Common myeloid progenitor, CD34-positive (primary cell): ENCODE measurements around the gene IMMP2L.
"Not testable (repeated sequence)": the region's sequence is repeated elsewhere in the genome, so short reads cannot be mapped to it uniquely, and the experiment has no call there.

ENCODE experiments used
- CTCF ChIA-PET: fragments of 350-600 bp; sonication (Branson Sonifier 250); formaldehyde crosslinking; loops from one replicate; lab custom pipeline; 2021; ENCODE audit warnings: antibody characterized with exemption; lab: Charles Lee
- POLR2A ChIA-PET: fragments of 350-600 bp; sonication (Branson Sonifier 250); formaldehyde crosslinking; loops from one replicate; lab custom pipeline; 2021; ENCODE audit warnings: antibody characterized with exemption; lab: Charles Lee
- DNase-seq, 3 donors: peaks; one replicate each; pipeline versions ENCODE4 v3.0.0 to v3.0.0-alpha.2; 2013
- H3K27ac ChIP-seq, 2 experiments: 1 replicate in 1 of 2; 2 replicates in 1 of 2; pipeline ENCODE4 v1.7.0; 2013; ENCODE audit warnings: inconsistent platforms in 2 of 2, low read length in 2 of 2, mild to moderate bottlenecking in 2 of 2, low read depth in 1 of 2, moderate library complexity in 1 of 2; ENCODE audit not compliant: severe bottlenecking in 2 of 2, insufficient read depth in 1 of 2, poor library complexity in 1 of 2
- H3K27me3 ChIP-seq, 5 experiments: replicated peaks in 2 of 5; 1 replicate in 3 of 5; 2 replicates in 2 of 5; pipeline versions ENCODE4 v1.6.1 to v1.7.0; 2013; ENCODE audit warnings: low read length in 4 of 5, mild to moderate bottlenecking in 2 of 5, moderate library complexity in 2 of 5, inconsistent platforms in 1 of 5; ENCODE audit not compliant: insufficient read depth in 5 of 5, control insufficient read depth in 4 of 5
- H3K36me3 ChIP-seq, 4 experiments: 1 replicate in 2 of 4; 2 replicates in 2 of 4; pipeline versions ENCODE4 v1.6.1 to v1.7.0; 2013; ENCODE audit warnings: low read length in 3 of 4, control low read depth in 1 of 4, mild to moderate bottlenecking in 1 of 4; ENCODE audit not compliant: control insufficient read depth in 4 of 4, insufficient read depth in 4 of 4
- H3K4me1 ChIP-seq, 4 experiments: 1 replicate in 3 of 4; 2 replicates in 1 of 4; pipeline versions ENCODE4 v1.6.1 to v1.7.1; 2013; ENCODE audit warnings: low read length in 3 of 4, mild to moderate bottlenecking in 3 of 4, control low read depth in 1 of 4, inconsistent platforms in 1 of 4, moderate library complexity in 1 of 4; ENCODE audit not compliant: control insufficient read depth in 4 of 4, insufficient read depth in 4 of 4; ENCODE audit errors: control extremely low read depth in 1 of 4
- H3K4me3 ChIP-seq, 7 experiments: 1 replicate in 4 of 7; 2 replicates in 3 of 7; pipeline versions ENCODE4 v1.5.1 to v1.7.0; 2013; ENCODE audit warnings: mild to moderate bottlenecking in 7 of 7, low read length in 6 of 7, moderate library complexity in 6 of 7, inconsistent platforms in 2 of 7, low read depth in 2 of 7, control low read depth in 1 of 7; ENCODE audit not compliant: insufficient read depth in 4 of 7, control insufficient read depth in 1 of 7; ENCODE audit errors: extremely low read depth in 1 of 7
- H3K9me3 ChIP-seq, 5 experiments: 1 replicate in 4 of 5; 2 replicates in 1 of 5; pipeline versions ENCODE4 v1.6.1 to v1.7.1; 2013; ENCODE audit warnings: low read length in 4 of 5, mild to moderate bottlenecking in 2 of 5, inconsistent platforms in 1 of 5, low read depth in 1 of 5, moderate library complexity in 1 of 5; ENCODE audit not compliant: control insufficient read depth in 4 of 5, insufficient read depth in 2 of 5; ENCODE audit errors: control extremely low read depth in 1 of 5
- WGBS: methylation state at CpG from one replicate; pipeline ENCODE4 v1.1.5; 2013; ENCODE audit not compliant: insufficient coverage; 5-methylcytosine and 5-hydroxymethylcytosine counted together

Gene IMMP2L

GRCh38 chr7:111509288-111509687 is 53.0 kb downstream of the IMMP2L start:
- Histone ChIP-seq H3K27ac (no peak overlapping the region), H3K9me3 (peaks cover 0 to 1% (median 0%) of the 10 kb centered on the region in 5 experiments), H3K4me1 (peaks cover 0 to 3% (median 2%) of the 10 kb centered on the region in 4 experiments), H3K36me3 (no peaks in the 10 kb centered on the region), H3K4me3 (no peak overlapping the region), H3K27me3 (no peaks in the 10 kb centered on the region)
- CTCF ChIA-PET, result interaction anchor here (1.2 kb wide), 1 partner anchor 48 kb away, joined by 3 read pairs; no protein-coding TSS in a partner anchor
- DNase-seq, result no peak
- 100% methylated on average over 1 of the region's 1 CpG for WGBS
- POLR2A ChIA-PET, result no interaction called here

GRCh38 chr7:111508387-111508786 is 53.9 kb downstream of the IMMP2L start:
- H3K4me3 ChIP-seq, result no peak overlapping the region
- no peaks in the 10 kb centered on the region for H3K27me3 ChIP-seq
- DNase-seq, result peak in 1 of 3 donors; percentile 26
- ChIA-PET POLR2A (interaction anchor here (0.6 kb wide), 1 partner anchor 14 kb away, joined by 3 read pairs; no protein-coding TSS in a partner anchor), CTCF (no interaction called here)
- no peak overlapping the region for H3K27ac ChIP-seq
- 89% methylated on average over 3 of the region's 4 CpGs for WGBS
- peaks cover 0 to under 1% (median 0%) of the 10 kb centered on the region in 5 experiments for H3K9me3 ChIP-seq
- H3K36me3 ChIP-seq, result no peaks in the 10 kb centered on the region
- peaks cover 0 to 3% (median 2%) of the 10 kb centered on the region in 4 experiments for H3K4me1 ChIP-seq

GRCh38 chr7:111505422-111505821 is 56.9 kb downstream of the IMMP2L start:
- H3K36me3 ChIP-seq, CTCF ChIA-PET, H3K27me3 ChIP-seq, H3K27ac ChIP-seq, DNase-seq, H3K4me3 ChIP-seq, H3K9me3 ChIP-seq, POLR2A ChIA-PET, H3K4me1 ChIP-seq: not testable (repeated sequence)

- no CpG with 5 or more reads among the region's 2 CpGs for WGBS
- POLR2A ChIA-PET, result not testable (repeated sequence)
These were observed 60.5 kb downstream of the IMMP2L start for GRCh38 chr7:111501799-111502198.

GRCh38 chr7:111499027-111499426 is 63.3 kb downstream of the IMMP2L start:
- no peak overlapping the region for H3K27ac ChIP-seq
- no peaks in the 10 kb centered on the region for H3K27me3 ChIP-seq
- peak in 2 of 3 donors; percentile 26 to 32 for DNase-seq
- H3K36me3 ChIP-seq, result peaks cover 0 to 5% (median 0%) of the 10 kb centered on the region in 4 experiments
- peaks cover 0 to 5% (median 0%) of the 10 kb centered on the region in 5 experiments for H3K9me3 ChIP-seq
- ChIA-PET POLR2A (no interaction called here), CTCF (interaction anchor here (1.0 kb wide), 1 partner anchor 17 kb away, joined by 3 read pairs; no protein-coding TSS in a partner anchor)
- WGBS, result 100% methylated on average over 2 of the region's 3 CpGs
- H3K4me3 ChIP-seq, result no peak overlapping the region
- peaks cover 2 to 24% (median 3%) of the 10 kb centered on the region in 4 experiments for H3K4me1 ChIP-seq

More at GRCh38 chr7:111501799-111502198, 60.5 kb downstream of the IMMP2L start:
- H3K4me3 ChIP-seq, H3K9me3 ChIP-seq, H3K36me3 ChIP-seq, H3K4me1 ChIP-seq, DNase-seq, CTCF ChIA-PET, H3K27ac ChIP-seq, H3K27me3 ChIP-seq: not testable (repeated sequence)

- Histone ChIP-seq H3K27me3 (no peaks in the 10 kb centered on the region), H3K4me1 (peaks cover 2 to 24% (median 3%) of the 10 kb centered on the region in 4 experiments), H3K4me3 (peak overlapping the region in 1 of 7 experiments; percentile 0), H3K36me3 (peaks cover 0 to 5% (median 0%) of the 10 kb centered on the region in 4 experiments), H3K9me3 (peaks cover 0 to 5% (median 0%) of the 10 kb centered on the region in 5 experiments), H3K27ac (peak overlapping the region in 1 of 2 experiments; percentile 32)
- ChIA-PET CTCF (interaction anchor here (1.0 to 1.5 kb wide), 2 partner anchors 9 to 17 kb away, joined by 3 to 4 read pairs; no protein-coding TSS in a partner anchor), POLR2A (no interaction called here)
- 14% methylated on average over 2 of the region's 2 CpGs for WGBS
- DNase-seq, result peak in 2 of 3 donors; percentile 40 to 51
These were observed 63.8 kb downstream of the IMMP2L start for GRCh38 chr7:111498391-111499007.

- POLR2A ChIA-PET, result no interaction called here
- no peaks in the 10 kb centered on the region for H3K27me3 ChIP-seq
- peaks cover 0 to 2% (median 0%) of the 10 kb centered on the region in 4 experiments for H3K36me3 ChIP-seq
- peaks cover 0 to 3% (median 0%) of the 10 kb centered on the region in 5 experiments for H3K9me3 ChIP-seq
- DNase-seq, result peak; percentile 25 to 87 (median 77)
- peaks cover 2 to 31% (median 3%) of the 10 kb centered on the region in 4 experiments for H3K4me1 ChIP-seq
- CTCF ChIA-PET, result no interaction called here
- WGBS, result no CpG with 5 or more reads among the region's 2 CpGs
- H3K27ac ChIP-seq, result peak overlapping the region; percentile 58 to 70
- H3K4me3 ChIP-seq, result peak overlapping the region in 2 of 7 experiments; percentile 19 to 49
These were observed 67.0 kb downstream of the IMMP2L start for GRCh38 chr7:111495173-111495810.
